ENCODE results near the gene RFX7. TPM values are rescaled to one million over a fixed set of nuclear protein-coding genes. Genes with fewer than 3 reads are reported as not detected.

The RFX7 gene
- total RNA-seq, 1 donor from 2014 or later, result 17.2 TPM

DNA sequence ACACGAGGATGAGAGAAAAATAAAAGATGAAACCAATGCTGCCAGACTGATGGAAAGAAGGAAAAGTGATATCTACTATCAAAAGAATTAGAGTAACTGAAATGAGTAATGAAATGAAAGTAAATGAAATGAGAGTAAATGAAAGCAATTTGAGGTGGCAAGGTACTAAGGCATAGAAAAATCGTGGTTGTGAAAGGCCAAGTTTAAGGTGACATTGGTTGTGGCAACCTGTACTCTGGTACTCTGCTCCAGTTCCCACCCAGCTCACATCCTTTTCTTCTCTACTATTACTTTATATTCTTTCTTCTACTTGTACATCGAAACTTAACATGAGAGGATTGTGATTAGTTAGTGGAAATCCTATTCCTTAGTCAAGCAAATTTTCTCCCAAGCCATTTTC, 10.1 kb downstream of the RFX7 start:
- intact Hi-C loops (cut with DNase I), result no loop called here
- ATAC-seq, result no peak
- Histone ChIP-seq H3K4me1 (peaks cover 8% of the 10 kb centered on the region), H3K27ac (no peak overlapping the region), H3K36me3 (no peaks in the 10 kb centered on the region), H3K9me3 (peaks cover 18% of the 10 kb centered on the region), H3K27me3 (ENCODE audit: low read depth) (no peaks in the 10 kb centered on the region), H3K4me3 (no peak overlapping the region)
- TF ChIP-seq CTCF (IDR thresholded peaks at IDR 0.05), result no peak
- no peak for DNase-seq

- ATAC-seq (no peak), DNase-seq (no peak)
- Histone ChIP-seq H3K27me3 (ENCODE audit: low read depth) (no peaks in the 10 kb centered on the region), H3K9me3 (peaks cover 27% of the 10 kb centered on the region), H3K4me1 (peaks cover 3% of the 10 kb centered on the region), H3K4me3 (no peak overlapping the region), H3K27ac (no peak overlapping the region), H3K36me3 (no peaks in the 10 kb centered on the region)
- intact Hi-C loops (cut with DNase I), result no loop called here
- TF ChIP-seq CTCF (IDR thresholded peaks at IDR 0.05), result no peak
Measured at GRCh38 chr15:56232058-56232457, 11.6 kb downstream of the RFX7 start.

GRCh38 chr15:56228854-56229253, 14.8 kb downstream of the RFX7 start:
- intact Hi-C loops (cut with DNase I), result no loop called here
- Histone ChIP-seq H3K27me3 (ENCODE audit: low read depth) (no peaks in the 10 kb centered on the region), H3K27ac (no peak overlapping the region), H3K4me1 (no peaks in the 10 kb centered on the region), H3K36me3 (no peaks in the 10 kb centered on the region), H3K4me3 (no peak overlapping the region), H3K9me3 (peaks cover 27% of the 10 kb centered on the region)
- TF ChIP-seq CTCF (IDR thresholded peaks at IDR 0.05), result no peak
- ATAC-seq (no peak), DNase-seq (no peak)

DNA sequence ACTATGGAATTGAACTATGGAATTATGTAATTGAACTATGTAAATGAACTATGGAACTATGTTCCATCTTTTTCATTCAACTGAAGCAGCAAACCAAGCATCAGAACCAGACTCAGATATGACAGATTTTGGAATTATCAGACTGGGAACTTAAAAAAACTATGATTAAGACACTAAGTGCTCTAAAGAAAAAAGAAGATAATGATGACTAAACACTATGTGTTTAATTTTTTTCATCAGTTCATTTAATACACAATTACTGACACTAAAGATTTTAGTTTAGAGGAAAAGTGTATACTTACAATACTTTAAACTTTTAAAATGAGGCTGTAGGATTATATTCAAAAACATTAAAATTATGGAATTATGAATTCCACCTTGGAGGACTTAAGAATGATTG, 15.3 kb downstream of the RFX7 start:
- no peak overlapping the region for H3K4me3 ChIP-seq
- no peak for ATAC-seq
- no peak overlapping the region for H3K27ac ChIP-seq
- no peaks in the 10 kb centered on the region for H3K4me1 ChIP-seq
- no peak for TF ChIP-seq CTCF (IDR thresholded peaks at IDR 0.05)
- no peak for DNase-seq
- peaks cover 27% of the 10 kb centered on the region for H3K9me3 ChIP-seq
- no peaks in the 10 kb centered on the region for H3K27me3 ChIP-seq (ENCODE audit: low read depth)
- intact Hi-C loops (cut with DNase I), result no loop called here
- H3K36me3 ChIP-seq, result no peaks in the 10 kb centered on the region

- H3K9me3 ChIP-seq, result peaks cover 28% of the 10 kb centered on the region
- H3K4me1 ChIP-seq, result no peaks in the 10 kb centered on the region
- DNase-seq (no peak), ATAC-seq (no peak)
- H3K4me3 ChIP-seq, result no peak overlapping the region
- no peaks in the 10 kb centered on the region for H3K27me3 ChIP-seq (ENCODE audit: low read depth)
- TF ChIP-seq CTCF (IDR thresholded peaks at IDR 0.05), result no peak
- intact Hi-C loops (cut with DNase I), result no loop called here
- H3K27ac ChIP-seq, result no peak overlapping the region
- no peaks in the 10 kb centered on the region for H3K36me3 ChIP-seq
Measured at GRCh38 chr15:56227780-56228179, 15.9 kb downstream of the RFX7 start.

GRCh38 chr15:56227306-56227705, 16.4 kb downstream of the RFX7 start:
- DNase-seq, result no peak
- TF ChIP-seq CTCF (IDR thresholded peaks at IDR 0.05), result no peak
- Histone ChIP-seq H3K36me3 (no peaks in the 10 kb centered on the region), H3K4me3 (no peak overlapping the region), H3K9me3 (peaks cover 24% of the 10 kb centered on the region), H3K27me3 (ENCODE audit: low read depth) (no peaks in the 10 kb centered on the region), H3K27ac (no peak overlapping the region), H3K4me1 (no peaks in the 10 kb centered on the region)
- intact Hi-C loops (cut with DNase I), result no loop called here
- no peak for ATAC-seq

All from lower lobe of right lung (tissue), 2 donors.